ENCODE measurements around the gene FSIP1.

The FSIP1 gene

DNA sequence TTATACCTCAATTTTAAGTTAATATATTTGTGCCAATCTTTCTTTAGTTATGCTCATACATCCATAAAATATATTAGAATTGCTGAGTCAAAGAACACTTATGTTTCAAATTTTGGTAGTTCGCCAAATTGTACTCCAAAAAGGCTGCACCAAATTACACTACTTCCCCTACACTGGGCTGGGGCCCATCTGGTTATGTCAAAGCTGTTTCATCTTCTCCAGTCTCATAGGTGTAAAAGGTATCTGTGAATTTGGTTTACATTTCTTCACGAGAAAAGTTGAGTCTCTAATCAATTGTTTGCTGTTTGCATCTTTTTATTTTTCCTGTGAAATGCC, 706 bp downstream of the FSIP1 start:
- TF ChIP-seq, protein P1, sequence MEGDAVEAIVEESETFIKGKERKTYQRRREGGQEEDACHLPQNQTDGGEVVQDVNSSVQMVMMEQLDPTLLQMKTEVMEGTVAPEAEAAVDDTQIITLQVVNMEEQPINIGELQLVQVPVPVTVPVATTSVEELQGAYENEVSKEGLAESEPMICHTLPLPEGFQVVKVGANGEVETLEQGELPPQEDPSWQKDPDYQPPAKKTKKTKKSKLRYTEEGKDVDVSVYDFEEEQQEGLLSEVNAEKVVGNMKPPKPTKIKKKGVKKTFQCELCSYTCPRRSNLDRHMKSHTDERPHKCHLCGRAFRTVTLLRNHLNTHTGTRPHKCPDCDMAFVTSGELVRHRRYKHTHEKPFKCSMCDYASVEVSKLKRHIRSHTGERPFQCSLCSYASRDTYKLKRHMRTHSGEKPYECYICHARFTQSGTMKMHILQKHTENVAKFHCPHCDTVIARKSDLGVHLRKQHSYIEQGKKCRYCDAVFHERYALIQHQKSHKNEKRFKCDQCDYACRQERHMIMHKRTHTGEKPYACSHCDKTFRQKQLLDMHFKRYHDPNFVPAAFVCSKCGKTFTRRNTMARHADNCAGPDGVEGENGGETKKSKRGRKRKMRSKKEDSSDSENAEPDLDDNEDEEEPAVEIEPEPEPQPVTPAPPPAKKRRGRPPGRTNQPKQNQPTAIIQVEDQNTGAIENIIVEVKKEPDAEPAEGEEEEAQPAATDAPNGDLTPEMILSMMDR (conservative IDR thresholded peaks at IDR 0.05; ENCODE audit: low read depth, low read length) = no peak
- no peak for DNase-seq (ENCODE audit: low read depth)
- H3K4me3 ChIP-seq (ENCODE audit: low read length) = peak overlapping the region; percentile 43

DNA sequence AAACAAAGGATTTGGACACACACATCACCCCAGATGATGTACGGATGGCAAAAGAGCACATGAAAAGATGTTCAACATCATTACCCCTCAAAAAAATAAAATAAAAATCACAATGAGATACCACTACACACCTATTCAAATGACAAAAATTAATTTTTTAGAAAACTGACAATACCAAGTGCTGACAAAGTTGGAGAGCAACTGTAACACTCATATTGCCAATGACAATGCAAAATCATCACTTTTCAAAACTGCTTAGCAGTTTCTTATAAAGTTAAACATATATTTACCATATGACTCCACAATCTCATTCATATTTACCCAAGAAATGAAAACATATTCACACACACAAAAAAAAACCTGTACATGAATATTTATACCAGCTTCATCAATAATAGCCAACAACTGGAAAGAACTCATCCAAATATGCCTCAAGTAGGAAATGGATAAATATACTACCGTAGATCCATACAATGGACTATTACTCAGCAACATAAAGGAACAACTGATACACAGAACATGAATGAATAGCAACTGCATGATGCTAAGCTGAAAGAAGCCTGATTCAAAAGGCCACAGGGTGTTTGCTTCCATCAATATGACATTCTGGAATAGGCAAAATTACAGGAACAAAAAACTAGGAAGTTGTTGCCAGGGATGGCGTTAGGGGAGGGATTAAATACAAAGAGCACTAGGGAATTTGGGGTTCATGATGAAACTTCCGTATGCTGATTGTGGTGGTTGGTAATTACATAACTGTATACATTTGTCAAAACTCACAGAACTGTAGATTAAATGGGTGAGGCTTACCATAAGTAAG, 1.3 kb downstream of the FSIP1 start:
- TF ChIP-seq, protein P1 (conservative IDR thresholded peaks at IDR 0.05; ENCODE audit: low read depth, low read length) = no peak
- H3K4me3 ChIP-seq (ENCODE audit: low read length) = no peak overlapping the region
- DNase-seq (ENCODE audit: low read depth) = no peak

- no peak for DNase-seq (ENCODE audit: low read depth)
- H3K4me3 ChIP-seq (ENCODE audit: low read length) = no peak overlapping the region
- TF ChIP-seq, protein P1 (conservative IDR thresholded peaks at IDR 0.05; ENCODE audit: low read depth, low read length) = no peak
Observed at GRCh38 chr15:39778021-39778420, 4.6 kb downstream of the FSIP1 start.

DNA sequence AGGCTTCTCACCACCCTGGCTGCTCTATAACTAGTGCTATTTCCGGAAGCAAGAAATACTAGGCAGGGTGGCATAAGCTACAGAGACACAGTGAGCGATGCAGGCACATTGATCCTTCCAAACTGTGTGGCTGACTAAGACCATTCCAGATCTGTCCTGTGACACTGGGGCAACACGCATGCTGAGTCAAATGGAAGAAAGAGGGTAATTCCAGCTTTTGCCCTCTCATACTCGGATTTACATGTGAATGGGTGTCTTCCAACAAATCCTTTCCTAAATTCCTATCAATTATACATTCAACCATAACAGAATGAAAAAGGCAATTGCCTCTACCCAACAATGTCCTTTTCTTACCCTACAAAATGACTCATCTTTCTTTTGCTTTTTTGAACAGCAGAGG, 5.1 kb downstream of the FSIP1 start:
- DNase-seq (ENCODE audit: low read depth) = no peak
- no peak overlapping the region for H3K4me3 ChIP-seq (ENCODE audit: low read length)
- TF ChIP-seq, protein P1 (conservative IDR thresholded peaks at IDR 0.05; ENCODE audit: low read depth, low read length) = no peak

DNA sequence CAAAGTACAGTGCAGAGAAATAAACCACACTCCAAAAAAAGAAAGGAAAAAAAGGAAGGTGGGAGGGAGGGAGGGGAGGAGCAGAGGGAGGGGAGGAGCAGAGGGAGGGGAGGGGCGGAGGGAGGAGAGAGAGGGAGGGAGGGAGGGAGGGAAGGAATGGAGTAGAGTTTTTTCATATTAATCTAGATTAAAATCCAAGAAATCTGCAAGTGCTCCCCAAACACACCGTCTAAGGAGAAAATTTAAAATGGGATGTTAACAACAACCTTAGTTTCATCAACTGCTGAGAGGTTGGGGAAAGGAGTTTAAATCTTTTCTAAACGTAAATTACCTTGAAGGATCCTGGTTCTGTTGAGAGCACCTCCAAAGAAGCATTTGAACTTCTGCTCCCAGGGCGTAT, 6.6 kb downstream of the FSIP1 start:
- H3K4me3 ChIP-seq (ENCODE audit: low read length) = no peak overlapping the region
- DNase-seq (ENCODE audit: low read depth) = no peak
- TF ChIP-seq, protein P1 (conservative IDR thresholded peaks at IDR 0.05; ENCODE audit: low read depth, low read length) = no peak

DNA sequence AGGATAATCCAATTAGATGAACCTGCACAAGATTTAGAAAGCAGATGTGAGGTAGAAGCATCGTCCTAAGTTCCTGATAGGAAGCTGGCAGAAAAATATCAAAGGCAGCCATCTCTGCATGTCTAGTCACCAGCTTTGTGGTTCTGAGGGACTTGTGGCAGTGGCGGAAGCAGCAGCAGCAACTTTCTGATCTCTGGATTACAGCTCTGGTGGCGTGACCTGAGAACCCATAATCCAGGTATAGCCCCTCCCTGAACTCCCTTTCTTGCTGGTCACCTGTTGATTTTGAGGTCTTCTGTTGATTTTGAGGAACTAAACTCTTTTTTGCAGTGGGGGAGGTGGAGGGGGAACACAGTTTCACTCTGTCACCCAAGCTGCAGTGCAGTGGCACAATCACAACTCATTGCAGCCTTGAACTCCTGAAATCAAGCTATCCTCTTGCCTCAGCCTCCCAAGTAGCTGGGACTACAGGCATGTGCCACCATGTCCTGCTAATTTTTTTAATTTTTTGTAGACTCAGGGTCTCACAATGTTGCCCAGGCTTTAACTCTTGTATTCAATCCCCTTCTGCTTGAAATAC, 7.9 kb downstream of the FSIP1 start:
- DNase-seq (ENCODE audit: low read depth) = no peak
- TF ChIP-seq, protein P1 (conservative IDR thresholded peaks at IDR 0.05; ENCODE audit: low read depth, low read length) = no peak
- no peak overlapping the region for H3K4me3 ChIP-seq (ENCODE audit: low read length)
